Activated gamma-delta T cell (primary cell): ENCODE results near the gene TSHZ2.

Experiments
- DNase-seq: peaks from one replicate; lab custom pipeline; 2025; lab: John Stamatoyannopoulos, UW
- total RNA-seq, 2 donors: gene quantifications; one replicate each; lab custom pipeline; 2026; lab: John Stamatoyannopoulos, UW

The TSHZ2 gene, protein sequence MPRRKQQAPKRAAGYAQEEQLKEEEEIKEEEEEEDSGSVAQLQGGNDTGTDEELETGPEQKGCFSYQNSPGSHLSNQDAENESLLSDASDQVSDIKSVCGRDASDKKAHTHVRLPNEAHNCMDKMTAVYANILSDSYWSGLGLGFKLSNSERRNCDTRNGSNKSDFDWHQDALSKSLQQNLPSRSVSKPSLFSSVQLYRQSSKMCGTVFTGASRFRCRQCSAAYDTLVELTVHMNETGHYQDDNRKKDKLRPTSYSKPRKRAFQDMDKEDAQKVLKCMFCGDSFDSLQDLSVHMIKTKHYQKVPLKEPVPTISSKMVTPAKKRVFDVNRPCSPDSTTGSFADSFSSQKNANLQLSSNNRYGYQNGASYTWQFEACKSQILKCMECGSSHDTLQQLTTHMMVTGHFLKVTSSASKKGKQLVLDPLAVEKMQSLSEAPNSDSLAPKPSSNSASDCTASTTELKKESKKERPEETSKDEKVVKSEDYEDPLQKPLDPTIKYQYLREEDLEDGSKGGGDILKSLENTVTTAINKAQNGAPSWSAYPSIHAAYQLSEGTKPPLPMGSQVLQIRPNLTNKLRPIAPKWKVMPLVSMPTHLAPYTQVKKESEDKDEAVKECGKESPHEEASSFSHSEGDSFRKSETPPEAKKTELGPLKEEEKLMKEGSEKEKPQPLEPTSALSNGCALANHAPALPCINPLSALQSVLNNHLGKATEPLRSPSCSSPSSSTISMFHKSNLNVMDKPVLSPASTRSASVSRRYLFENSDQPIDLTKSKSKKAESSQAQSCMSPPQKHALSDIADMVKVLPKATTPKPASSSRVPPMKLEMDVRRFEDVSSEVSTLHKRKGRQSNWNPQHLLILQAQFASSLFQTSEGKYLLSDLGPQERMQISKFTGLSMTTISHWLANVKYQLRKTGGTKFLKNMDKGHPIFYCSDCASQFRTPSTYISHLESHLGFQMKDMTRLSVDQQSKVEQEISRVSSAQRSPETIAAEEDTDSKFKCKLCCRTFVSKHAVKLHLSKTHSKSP (N-terminal part only)
- 1.8 to 2.1 reads per million in 2 donors for total RNA-seq

DNA sequence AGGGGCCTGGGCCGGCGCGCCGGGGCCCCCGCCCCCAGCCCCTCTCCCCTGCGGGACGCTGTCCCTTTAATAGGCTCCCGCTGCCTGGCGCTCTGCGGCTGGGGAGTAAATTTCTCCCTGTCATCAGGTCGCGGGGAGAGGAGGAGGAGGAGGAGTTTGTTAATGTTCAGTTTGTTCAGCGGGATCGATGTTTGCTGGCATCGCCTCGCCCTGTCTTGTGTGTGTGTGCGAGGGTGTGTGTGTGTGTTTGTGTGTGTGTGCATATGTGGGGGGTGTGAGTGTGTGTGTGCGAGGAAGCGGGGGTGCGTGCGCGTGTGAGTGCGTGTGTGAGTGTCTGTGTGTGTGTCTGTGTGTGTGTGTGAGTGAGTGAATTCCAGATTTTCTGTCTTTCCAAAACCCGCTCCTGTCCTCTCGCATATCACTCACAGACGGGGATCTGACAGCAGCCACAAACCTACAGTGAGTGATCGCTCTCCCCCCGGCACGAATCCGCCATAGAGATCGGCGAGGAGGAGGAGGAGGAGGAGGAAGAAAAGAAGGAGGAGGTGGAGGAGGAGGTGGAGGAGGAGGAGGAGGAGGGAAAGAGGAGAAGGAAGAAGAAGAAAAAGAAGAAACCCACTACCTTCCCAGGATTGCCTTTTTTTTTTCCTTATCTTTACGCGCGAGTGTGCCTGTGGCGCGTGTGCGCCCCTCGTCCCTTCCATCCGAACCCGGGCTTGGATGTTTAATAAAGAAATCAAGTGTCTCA is at the start of gene TSHZ2:
Gene TSHZ2, plus strand, starts transcription at position 169 of the 748 bp plus-strand sequence. CDS start 936 bp downstream, outside the sequence.
- no peak for DNase-seq

DNA sequence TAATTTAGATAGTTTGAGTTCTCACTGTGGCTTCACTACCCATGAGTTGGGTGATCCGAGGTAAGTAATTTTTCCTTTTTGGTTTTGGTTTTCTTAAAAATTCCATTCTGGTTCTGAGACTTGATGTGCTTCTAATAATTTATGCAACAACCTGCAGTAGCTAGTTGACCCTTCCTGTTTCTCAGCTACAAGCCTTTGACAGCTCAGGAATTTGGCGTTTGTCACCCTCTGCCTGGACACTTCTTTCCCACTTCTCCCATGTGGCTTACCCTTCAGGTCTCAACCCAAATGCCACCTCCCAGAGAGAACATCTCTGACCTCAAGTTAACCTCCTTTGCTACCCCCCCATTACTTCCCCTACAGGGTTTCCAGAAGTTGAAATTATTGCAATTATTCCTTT is 49.7 kb upstream of the TSHZ2 start:
- DNase-seq, result no peak

DNA sequence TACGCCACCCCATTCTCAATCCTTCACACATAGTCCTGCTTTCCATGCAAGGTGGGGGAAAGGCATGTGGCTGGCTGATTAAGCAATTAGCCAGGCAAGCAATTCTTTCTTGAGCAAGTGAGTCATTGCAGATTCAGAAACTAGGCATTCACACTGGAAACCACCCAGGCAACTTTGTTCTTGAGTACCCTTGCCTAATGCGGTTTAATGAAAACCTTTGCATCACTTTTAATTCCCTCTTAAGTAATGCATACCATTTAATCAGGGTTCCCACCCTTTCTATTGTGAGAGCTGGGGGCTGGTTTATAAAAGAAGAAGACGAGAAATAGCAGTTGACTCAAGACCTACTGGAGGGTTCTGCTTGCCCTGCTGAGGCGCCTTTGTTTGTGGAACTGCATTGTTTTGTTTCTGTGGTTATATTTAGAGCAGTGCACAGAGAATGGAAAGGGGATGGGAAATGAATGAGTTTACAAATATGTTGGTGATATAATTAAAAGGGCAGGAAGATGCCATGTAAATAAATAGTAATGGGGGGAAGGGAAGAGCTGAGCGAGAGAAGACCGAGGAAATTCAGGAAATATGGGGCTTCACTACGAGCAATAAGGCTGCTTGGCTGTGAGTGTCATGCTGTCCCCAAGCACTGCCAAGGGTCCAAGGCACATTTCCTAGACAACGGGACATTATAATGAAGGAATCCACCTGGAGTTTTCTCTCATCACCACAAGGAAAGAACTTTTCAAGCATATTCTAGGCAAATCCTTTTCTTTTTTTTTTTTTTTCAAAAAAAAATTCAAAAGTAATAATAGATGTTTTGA is 48.8 kb upstream of the TSHZ2 start:
- no peak for DNase-seq

DNA sequence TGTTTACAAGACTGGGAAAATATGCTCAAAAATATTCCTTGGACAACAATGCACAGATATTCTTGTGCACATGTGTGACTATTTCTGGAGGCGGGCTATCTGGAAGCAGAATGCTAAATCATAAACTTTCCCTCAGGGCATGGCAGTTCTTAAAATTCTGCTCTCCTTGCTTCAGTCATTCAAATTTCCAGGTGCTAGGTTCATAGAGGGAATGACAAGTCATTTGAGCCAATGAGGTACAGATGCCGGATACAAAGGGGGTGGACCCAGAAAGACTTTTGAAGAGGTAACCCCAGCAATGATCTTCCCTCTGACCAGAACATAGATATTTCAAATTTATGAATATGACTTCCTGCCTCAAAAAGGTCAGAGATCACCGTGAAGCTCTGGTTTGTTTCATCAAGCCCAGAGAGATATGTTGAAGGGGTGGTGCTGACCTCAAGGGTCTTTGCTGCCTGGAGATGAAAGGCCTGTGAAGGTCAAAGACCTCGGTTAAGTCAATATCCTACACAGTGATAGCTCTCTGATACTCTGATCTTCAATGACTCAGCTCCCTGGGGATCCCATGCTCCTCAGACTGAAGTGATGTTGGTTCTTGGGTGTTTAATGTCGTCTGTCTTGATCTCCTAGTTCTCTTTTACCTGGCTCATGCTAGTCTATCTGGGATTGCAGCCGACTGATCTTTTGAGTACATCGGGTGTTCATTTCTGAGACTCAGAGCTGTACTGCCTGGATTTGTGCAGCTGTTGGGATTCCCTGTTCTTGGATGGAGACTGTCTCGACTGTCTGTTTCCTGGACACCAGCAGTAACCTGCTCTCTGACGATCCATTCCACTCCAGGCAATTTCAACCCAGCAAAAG is 47.5 kb upstream of the TSHZ2 start:
- DNase-seq, result no peak

DNA sequence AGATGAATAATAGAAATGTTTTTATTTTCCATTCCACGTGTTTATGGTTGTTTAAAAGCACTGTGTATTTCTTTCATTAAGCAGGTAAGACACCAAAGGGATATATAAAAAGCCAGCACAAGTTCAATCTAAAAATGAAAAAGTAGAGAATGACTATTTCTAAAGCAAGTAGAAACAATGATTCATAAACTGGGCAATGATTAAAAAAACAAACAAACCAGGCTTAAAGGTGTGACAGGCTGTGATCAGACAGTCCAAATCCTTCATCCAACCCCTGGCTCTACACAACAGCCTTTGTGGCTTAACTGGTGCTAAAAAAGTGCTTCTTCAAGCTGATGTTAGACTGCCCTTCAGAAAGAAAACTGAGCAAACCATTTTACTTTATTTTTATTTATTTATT is 45.7 kb upstream of the TSHZ2 start:
- no peak for DNase-seq

DNA sequence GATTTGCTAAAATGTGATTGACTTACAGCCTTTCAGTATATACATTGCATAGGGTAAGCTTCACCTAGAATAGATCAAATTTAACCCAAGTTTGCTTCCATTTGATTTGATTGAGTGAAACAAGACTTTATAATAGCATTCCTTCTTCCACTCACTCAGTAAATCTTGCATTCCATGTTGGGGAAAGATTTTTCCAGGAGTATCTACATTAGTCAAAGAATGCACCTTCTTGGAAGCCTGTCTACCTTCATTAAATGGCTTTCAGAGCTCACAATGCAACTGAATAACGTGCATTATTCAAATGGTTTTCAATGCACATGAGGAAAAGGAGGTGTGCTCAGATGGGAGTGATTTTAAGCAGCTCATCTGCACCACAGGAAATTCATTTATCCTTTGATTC is 38.3 kb upstream of the TSHZ2 start:
- no peak for DNase-seq

DNA sequence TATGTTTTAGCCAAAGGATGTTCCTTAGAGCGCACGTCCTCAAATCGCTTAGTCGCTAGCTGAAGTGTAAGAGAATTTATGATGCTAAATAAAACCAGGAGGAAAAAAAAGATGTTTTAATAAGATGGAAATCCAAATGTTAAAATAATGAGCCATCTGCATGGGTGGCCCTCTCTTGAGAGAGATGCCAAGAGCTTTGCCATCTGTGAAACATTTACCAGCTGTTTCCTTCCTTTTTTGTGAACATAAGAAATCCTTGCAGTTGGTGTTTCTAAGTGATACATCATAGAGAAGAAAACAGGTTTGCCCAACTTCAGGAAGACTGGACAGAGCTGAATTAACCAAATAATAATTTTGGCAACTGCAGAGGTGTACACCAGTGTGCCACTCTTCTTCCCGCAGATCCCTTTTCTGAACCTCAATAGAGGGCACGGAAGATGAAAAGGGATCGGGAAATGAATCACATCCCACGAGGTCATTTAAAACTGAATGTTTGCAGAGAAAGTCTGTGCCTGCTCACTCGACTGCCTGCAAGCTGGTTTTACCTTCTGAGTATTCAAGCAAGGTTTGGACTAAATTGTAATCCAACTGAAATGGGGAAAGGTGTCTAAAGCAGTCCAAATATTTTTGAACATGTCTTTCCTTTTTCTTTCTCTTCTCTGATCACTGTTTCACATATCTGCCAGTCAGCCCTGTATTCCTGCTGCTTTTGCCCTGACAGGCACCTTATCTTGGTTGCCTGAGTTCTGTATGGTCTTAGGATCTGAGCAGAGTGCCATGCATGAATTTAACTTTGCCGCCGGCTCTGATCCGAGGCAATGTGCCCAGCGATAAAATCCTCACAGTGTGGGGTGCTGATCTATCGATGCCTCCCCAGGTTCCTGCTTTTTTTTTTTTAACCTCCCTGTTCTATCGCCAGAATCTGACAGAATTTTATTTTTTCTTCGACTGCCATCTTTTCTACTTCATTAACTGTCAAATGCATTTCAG is 35.5 kb upstream of the TSHZ2 start:
- DNase-seq, result no peak

DNA sequence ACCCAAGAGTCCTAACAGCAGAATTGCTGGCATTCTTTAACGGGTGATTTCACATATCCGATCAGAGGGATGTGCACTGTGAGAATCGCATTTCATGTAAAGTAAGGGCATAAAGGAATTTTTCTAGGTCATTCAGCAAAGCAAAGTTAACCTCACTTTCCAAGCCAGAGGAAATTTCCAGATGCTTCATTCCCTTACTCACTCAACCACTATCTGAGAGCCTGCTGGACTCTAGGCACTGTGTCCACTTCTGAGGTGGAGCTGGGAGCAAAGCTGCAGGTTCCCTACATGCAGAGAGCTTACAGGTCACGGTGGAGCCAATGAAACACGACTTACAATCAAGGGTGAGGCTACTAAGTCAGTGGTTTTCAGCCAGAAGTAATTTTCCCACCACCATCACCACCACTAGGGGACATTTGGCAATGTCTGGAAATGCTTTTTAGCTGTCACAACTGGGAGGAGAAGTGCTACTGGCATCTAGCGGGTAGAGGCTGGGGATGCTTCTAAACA is 34.5 kb upstream of the TSHZ2 start:
- no peak for DNase-seq

DNA sequence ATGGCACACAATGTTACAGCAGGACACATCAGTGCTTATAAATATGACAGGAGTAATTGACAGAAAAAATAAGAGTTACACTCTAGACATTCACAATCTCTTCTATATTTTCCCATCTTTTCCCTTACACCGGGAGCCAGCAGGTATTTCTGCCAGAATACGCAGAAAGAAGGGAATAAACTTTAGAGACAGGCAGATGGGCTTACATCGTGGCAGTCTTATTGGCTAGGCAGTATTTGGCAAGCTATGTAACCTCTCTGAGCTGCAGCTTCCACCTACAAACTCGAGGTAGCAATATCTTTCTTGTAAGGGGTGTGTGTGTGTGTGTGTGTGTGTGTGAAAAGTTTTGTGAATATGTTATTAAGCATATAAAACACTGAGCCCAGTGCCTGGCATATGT is 33.0 kb upstream of the TSHZ2 start:
- no peak for DNase-seq

DNA sequence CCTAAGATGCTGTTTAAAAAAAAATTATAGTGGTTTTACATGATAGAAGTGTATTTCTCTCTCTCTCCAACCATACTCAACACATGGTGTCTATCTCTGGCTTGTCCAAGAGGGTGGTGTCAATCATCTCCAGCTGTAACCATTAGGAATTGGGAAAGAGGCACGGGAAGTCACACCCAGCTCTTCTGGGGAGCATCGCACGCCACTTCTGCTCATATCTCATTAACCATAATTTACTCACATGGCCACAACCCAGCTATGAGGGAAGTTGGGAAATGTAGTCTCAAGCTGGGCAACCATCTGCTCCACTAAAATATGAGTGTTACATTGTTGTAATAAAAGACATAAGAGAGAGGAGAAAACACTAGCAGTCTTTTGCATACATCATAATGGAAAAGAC is 30.4 kb upstream of the TSHZ2 start:
- no peak for DNase-seq

DNA sequence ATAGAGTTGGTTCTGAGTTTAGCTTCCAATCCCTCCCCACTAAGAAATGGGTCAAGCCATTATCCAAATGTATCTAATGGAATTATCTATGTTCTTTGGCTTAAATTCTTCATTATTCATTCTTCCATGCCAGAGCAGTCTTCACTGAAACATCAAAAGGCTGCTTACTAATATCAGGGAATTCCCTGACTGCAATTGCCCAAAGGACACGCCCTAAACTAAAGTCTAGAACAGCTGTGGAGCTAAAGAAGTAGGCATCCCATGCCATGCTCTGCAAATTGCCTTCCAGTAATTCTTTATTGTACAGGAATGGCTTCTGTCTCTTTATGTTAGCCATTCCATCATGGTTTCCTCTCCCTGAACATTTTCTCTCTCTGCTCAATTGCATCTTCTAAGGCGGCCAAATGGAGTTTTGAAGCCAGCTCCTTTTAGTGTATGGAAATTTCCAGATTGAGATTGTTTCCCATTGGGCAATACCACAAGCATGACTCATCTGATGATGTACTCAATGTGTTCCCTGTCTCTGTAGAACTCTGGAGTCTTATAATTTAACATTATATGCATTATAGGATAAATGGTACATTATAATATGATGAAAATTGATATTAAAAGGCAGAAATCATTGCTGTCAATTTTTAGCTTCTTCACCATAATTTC is 28.8 kb upstream of the TSHZ2 start:
- DNase-seq, result no peak

DNA sequence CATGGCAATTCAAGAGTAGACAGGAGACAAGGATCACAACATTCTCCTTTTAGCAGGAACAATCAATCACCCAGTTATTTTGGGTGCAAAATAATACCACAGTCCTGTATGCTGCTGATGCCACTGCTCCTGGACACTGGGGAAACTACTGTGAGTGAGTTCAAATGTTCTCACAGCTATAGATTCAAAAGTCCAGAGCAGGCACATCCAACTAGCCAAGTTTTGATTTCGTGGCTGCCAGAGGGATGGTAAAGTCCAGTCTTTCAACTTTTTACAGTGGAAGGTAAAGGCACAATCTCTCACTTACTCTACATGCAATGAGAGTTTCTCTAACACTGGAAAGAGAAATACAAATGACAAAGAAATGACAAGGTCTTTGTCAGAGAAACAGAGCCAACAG is 26.9 kb upstream of the TSHZ2 start:
- DNase-seq, result no peak

DNA sequence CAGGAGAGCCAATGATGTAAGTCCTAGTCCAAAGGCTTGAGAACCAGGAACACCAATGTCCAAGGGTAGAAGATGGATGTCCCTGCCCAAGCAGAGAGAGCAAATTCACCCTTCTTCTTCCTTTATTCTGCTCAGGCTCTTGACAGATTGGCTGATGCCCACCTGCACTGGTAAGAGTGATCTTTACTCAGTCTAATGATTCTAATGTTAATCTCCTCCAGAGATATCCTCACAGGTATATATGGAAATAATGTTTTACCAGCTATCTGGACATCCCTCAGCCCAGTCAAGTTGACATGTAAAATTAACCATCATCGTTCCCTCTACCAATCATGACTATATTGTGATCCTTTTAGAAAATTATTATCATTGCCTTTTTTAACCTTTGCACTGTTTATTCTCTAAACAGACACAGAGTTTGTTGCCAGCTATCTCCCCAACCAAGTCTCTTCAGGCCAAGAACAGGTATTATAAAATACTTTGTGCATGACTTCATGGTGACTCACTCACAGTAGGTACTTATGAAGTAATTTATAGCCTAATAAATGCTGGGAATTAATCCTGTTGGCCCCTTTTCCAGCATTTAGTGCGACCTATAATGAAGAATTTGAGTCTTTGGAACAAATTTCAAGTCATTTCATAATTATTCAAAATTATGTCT is 26.2 kb upstream of the TSHZ2 start:
- no peak for DNase-seq

DNA sequence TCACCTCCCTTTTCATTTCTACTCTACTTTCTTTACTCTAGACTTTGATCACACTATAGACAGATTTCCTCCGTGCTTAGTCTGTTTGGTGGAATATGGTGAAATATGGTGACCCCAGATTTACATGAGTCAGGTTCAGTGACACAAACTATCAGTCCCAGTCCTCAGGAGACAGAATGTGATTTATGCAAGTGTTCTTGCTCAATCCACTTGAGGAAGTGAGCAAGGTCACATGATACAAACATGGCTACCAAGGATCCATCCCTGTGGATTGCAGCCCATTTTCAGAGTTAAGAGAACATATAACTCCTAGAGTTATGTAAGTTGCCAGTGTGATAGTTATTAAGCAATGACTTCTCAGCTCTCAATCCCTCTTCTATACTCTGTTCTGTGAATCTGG is 23.7 kb upstream of the TSHZ2 start:
- DNase-seq, result no peak

DNA sequence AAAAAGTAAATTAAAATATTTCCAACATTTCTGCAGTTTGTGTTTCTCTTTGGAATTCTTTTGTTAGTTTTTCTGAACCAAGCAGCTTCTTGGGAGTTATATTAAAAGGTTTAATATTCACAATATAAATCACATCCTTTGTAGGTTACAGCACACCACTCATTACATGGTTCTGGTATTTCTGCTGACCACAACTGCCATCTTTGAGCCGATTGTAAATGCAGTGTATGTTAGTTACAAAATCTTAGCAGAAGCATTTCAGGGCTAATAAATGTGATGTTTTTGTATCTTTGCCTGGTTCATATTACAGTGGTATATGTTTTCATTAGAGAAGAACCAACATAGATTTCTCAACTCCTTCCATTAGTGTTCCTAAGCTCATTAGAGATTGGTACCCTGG is 19.1 kb upstream of the TSHZ2 start:
- no peak for DNase-seq

DNA sequence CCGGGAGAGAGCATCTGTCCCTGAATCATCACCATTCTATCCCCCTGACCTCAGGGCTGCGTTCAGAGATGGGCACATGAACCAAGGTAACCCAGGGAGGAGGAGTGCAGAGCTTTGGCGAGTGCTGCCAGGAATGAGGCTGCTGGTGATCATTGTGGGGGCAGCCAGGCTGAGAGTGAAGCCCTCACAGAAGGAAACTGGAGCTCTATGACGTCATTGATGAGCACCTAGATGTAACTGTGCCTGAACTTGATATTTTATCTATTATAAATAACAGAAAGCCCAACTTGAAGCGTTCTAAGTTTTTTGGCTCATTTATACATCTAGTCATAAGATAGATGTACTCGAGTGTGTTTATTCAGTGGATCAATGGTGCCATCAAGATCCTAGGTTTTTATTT is 17.3 kb upstream of the TSHZ2 start:
- no peak for DNase-seq

DNA sequence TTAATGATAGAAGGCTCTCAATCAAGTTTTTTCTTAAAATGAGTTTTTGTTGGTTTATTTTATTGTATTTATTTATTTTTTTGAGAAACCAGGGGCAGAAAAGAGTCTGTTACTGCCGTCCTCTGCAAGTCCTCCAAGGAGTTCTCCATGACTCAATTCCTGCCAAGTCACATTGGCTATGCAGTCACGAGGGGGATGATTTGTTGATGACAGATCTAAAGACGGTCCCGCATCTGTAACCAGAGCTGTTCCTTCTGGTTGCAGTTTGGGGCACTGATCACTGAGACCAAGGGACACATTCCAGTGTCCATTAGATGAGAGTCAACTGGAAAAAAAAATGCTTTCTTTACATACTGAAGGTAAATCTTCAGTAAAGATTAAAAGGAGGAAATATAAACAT is 13.9 kb upstream of the TSHZ2 start:
- DNase-seq, result no peak

DNA sequence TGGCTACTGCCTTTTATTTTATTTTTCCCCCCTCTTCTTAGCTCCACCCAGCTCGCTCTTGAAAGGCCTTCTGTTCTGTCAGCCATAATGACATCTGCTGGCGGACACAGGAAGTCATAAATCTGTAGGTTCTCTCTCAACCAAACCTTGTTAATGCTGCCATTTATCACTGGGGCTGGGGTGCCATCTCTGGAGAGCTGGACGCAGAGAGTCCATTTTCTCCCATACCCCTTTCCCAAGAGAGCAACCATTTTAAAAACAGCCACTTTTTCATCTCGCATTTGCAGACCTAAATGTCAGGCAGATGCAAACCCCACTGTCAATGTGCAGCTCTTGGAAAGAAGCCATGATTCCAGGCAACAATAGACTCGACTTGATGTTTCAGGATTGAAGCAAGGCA is 13.0 kb upstream of the TSHZ2 start:
- DNase-seq, result no peak
